HepG2 (cell line): ENCODE measurements around the gene RSBN1L. TPM values are rescaled to one million over a fixed set of nuclear protein-coding genes. Genes with fewer than 3 reads are reported as not detected.

Experiments
- ATAC-seq: fragments of 200-7000 bp; cut with Tn5 transposase; 3 replicates; pipeline ENCODE4 v1.9.1; 2020; ENCODE audit warnings: mild to moderate bottlenecking, moderate library complexity
- BruUV-seq: library from RNA; stranded (reverse); fragments of 400-500 nt; replicated peaks from 2 replicates; lab custom pipeline; 2021; lab: Mats Ljungman, UMichigan
- CTCF ChIA-PET: fragments of 300-600 bp; formaldehyde crosslinking; extraction: SDS; loops from one replicate; lab custom pipeline; 2021; ENCODE audit warnings: low total read pairs, inconsistent platforms, low intra/inter-chr PET ratio; lab: Yijun Ruan, JAX
- POLR2A ChIA-PET: fragments of 350-600 bp; sonication (Branson Sonifier 250); formaldehyde crosslinking; loops from one replicate; lab custom pipeline; 2020; ENCODE audit warnings: antibody characterized with exemption, inconsistent platforms; lab: Yijun Ruan, JAX
- DNase-seq: peaks from one replicate; pipeline ENCODE4 v3.0.0-alpha.2; 2015; ENCODE audit warnings: low spot score
- FAIRE-seq: peaks from 3 replicates; lab custom pipeline; 2011; peaks lifted over from hg19 to GRCh38; lab: Jason Lieb, UNC
- H2AFZ ChIP-seq: one replicate; pipeline ENCODE4 v1.6.1; 2011; ENCODE audit warnings: low read length, inconsistent platforms
- H3K27ac ChIP-seq: fragments of 300-600 bp; 3 replicates; pipeline ENCODE4 v1.8.0; 2011; ENCODE audit warnings: mixed run types, mild to moderate bottlenecking, mixed read lengths, low read length, inconsistent platforms; ENCODE audit not compliant: insufficient read depth; ENCODE audit errors: extremely low read length
- H3K27me3 ChIP-seq, 2 experiments: fragments of 200-600 bp in 1 of 2; 2 replicates in 1 of 2; 3 replicates in 1 of 2; pipeline versions ENCODE4 v1.6.0 to v1.8.0; 2011; ENCODE audit warnings: low read length in 2 of 2, mild to moderate bottlenecking in 2 of 2, moderate library complexity in 2 of 2, inconsistent platforms in 1 of 2; ENCODE audit not compliant: insufficient read depth in 2 of 2, control insufficient read depth in 1 of 2
- H3K36me3 ChIP-seq, 2 experiments: fragments of 200-600 bp in 1 of 2; replicated peaks in 1 of 2; 2 replicates in 1 of 2; 3 replicates in 1 of 2; pipeline versions ENCODE4 v1.5.1 to v1.8.0; 2011; ENCODE audit warnings: low read length in 2 of 2, inconsistent platforms in 1 of 2; ENCODE audit not compliant: insufficient read depth in 2 of 2, control insufficient read depth in 1 of 2
- H3K4me1 ChIP-seq: 2 replicates; pipeline ENCODE4 v1.5.1; 2012; ENCODE audit warnings: low read length, inconsistent platforms; ENCODE audit not compliant: insufficient read depth
- H3K4me2 ChIP-seq: 2 replicates; pipeline ENCODE4 v1.6.0; 2011; ENCODE audit warnings: low read depth, low read length, inconsistent platforms
- H3K4me3 ChIP-seq, 3 experiments: fragments of 200-600 bp in 1 of 3; sonication (generic), shearing (Covaris generic) in 1 of 3; replicated peaks in 1 of 3; 2 replicates each; pipeline ENCODE4 v1.5.1; 2011 to 2016; ENCODE audit warnings: low read length in 3 of 3, inconsistent platforms in 2 of 3, low read depth in 2 of 3, mild to moderate bottlenecking in 2 of 3, control low read depth in 1 of 3, mixed read lengths in 1 of 3; ENCODE audit not compliant: insufficient read depth in 1 of 3
- H3K79me2 ChIP-seq: one replicate; pipeline ENCODE4 v1.6.1; 2011; ENCODE audit warnings: low read length, inconsistent platforms; ENCODE audit not compliant: insufficient read depth
- H3K9ac ChIP-seq: 2 replicates; pipeline ENCODE4 v1.6.0; 2011; ENCODE audit warnings: mild to moderate bottlenecking, low read depth, low read length, inconsistent platforms; ENCODE audit not compliant: insufficient read depth
- H3K9me3 ChIP-seq: 2 replicates; pipeline ENCODE4 v1.5.1; 2012; ENCODE audit warnings: mild to moderate bottlenecking, low read length
- H4K20me1 ChIP-seq: 2 replicates; pipeline ENCODE4 v1.6.0; 2011; ENCODE audit warnings: inconsistent platforms, mild to moderate bottlenecking, low read length, moderate library complexity; ENCODE audit not compliant: insufficient read depth
- AGO1 ChIP-seq: fragments of 200-400 bp; formaldehyde crosslinking; IDR thresholded peaks from 2 replicates; pipeline ENCODE4 v1.6.1; 2017; ENCODE audit warnings: mild to moderate bottlenecking, low read depth, low read length, moderate library complexity; ENCODE audit not compliant: poor library complexity, severe bottlenecking
- CSRNP2 ChIP-seq: sonication (generic); formaldehyde crosslinking; conservative IDR thresholded peaks from 2 replicates; pipeline ENCODE4 v1.8.0; 2022; ENCODE audit warnings: low read depth, missing genetic modification reagents
- KLF13 ChIP-seq: sonication (generic); formaldehyde crosslinking; IDR thresholded peaks from 2 replicates; pipeline ENCODE4 v1.4.0; 2020; ENCODE audit warnings: mild to moderate bottlenecking, missing genetic modification reagents
- NFAT5 ChIP-seq: sonication (generic); formaldehyde crosslinking; IDR thresholded peaks from 2 replicates; pipeline ENCODE4 v1.4.0; 2020; ENCODE audit warnings: missing genetic modification reagents
- STAT5B ChIP-seq: sonication (generic); formaldehyde crosslinking; IDR thresholded peaks from 2 replicates; pipeline ENCODE4 v1.4.0; 2020; ENCODE audit warnings: missing genetic modification reagents
- THAP7 ChIP-seq: sonication (generic); formaldehyde crosslinking; IDR thresholded peaks from 2 replicates; pipeline ENCODE4 v1.8.1; 2023; ENCODE audit warnings: mild to moderate bottlenecking, missing genetic modification reagents
- ZNF224 ChIP-seq: sonication (generic); formaldehyde crosslinking; IDR thresholded peaks from 2 replicates; pipeline ENCODE4 v1.5.0; 2020; ENCODE audit warnings: mild to moderate bottlenecking, missing genetic modification reagents
- ZNF709 ChIP-seq: sonication (generic); formaldehyde crosslinking; IDR thresholded peaks from 2 replicates; pipeline ENCODE4 v1.5.0; 2020; ENCODE audit warnings: mild to moderate bottlenecking, missing genetic modification reagents
- ZSCAN20 ChIP-seq: sonication (generic); formaldehyde crosslinking; IDR thresholded peaks from 2 replicates; pipeline ENCODE4 v1.4.0; 2020; ENCODE audit warnings: missing genetic modification reagents, mild to moderate bottlenecking, borderline replicate concordance
- ZSCAN22 ChIP-seq: sonication (generic); formaldehyde crosslinking; IDR thresholded peaks from 2 replicates; pipeline ENCODE4 v1.4.0; 2020; ENCODE audit warnings: mild to moderate bottlenecking, missing genetic modification reagents
- WGBS: methylation state at CpG from one replicate; pipeline ENCODE4 v1.1.6; 2017; ENCODE audit warnings: low lambda C conversion rate; 5-methylcytosine and 5-hydroxymethylcytosine counted together
- in situ Hi-C: cut with HindIII; loops from 2 replicates; pipeline ENCODE4 v1.10.0; 2017; ENCODE audit warnings: low pct_unique_long_range_greater_than_20kb; ENCODE audit not compliant: extremely low pct_ligation_motif_present
- intact Hi-C: fragments of 100-400 bp; cut with micrococcal nuclease; formaldehyde crosslinking; loops from one replicate; pipeline ENCODE4 v1.10.0; 2022; ENCODE audit not compliant: unreplicated experiment
- polyA plus RNA-seq, 8 experiments: library from polyadenylated mRNA; depleted of rRNA in 3 of 8; stranded (reverse) in 7 of 8; unstranded in 1 of 8; fragments of >200 nt; fragmentation: Illumina TruSeq in 4 of 8; extraction: Trizol in 4 of 8; gene quantifications; 2 replicates each; pipeline versions ENCODE4 v1.2.1 to v1.2.3, GENCODE V29; 2011 to 2016; ENCODE audit warnings: low read depth in 4 of 8, missing spikeins in 1 of 8, mixed read lengths in 1 of 8; ENCODE audit not compliant: insufficient read depth in 1 of 8
- total RNA-seq, 5 experiments: library from RNA; depleted of rRNA; stranded (reverse); fragments of >200 nt; fragmentation: Illumina TruSeq; extraction: Trizol; gene quantifications; 2 replicates each; pipeline ENCODE4 v1.2.3, GENCODE V29; 2016; ENCODE audit warnings: low read depth in 1 of 5
- TF ChIP-seq, protein P1 (sequence below): sonication (generic); formaldehyde crosslinking; IDR thresholded peaks from 2 replicates; pipeline ENCODE4 v1.4.0; 2020; ENCODE audit warnings: mild to moderate bottlenecking, missing genetic modification reagents
- TF ChIP-seq, protein P2 (sequence below): sonication (generic); formaldehyde crosslinking; IDR thresholded peaks from 2 replicates; pipeline ENCODE4; 2020; ENCODE audit warnings: missing genetic modification reagents, mild to moderate bottlenecking, borderline replicate concordance

Gene RSBN1L
- total and polyA plus RNA-seq, 2 of the 13 experiments (the other 11 are each of a cell fraction or from before 2014, with no cell fraction given) = 7.7 to 21.3 TPM

- peaks cover 79% of the 10 kb centered on the region for H3K79me2 ChIP-seq
- ATAC-seq (no peak), FAIRE-seq (no peak), DNase-seq (no peak)
- peaks cover 25% of the 10 kb centered on the region for H3K4me1 ChIP-seq
- 0 out of 2 replicates have a peak, but pooled peaks cover 4% of the 10 kb centered on the region for H4K20me1 ChIP-seq
- ChIA-PET CTCF (no interaction called here), POLR2A (interaction anchor here (1.2 kb wide), 1 partner anchor 32 kb away, joined by 3 read pairs; the partner anchor contains the start of gene RSBN1L)
- no TSS peak for BruUV-seq
- TF ChIP-seq ZSCAN22 (CRISPR knock-in tag) = no peak
- TF ChIP-seq, protein P1, sequence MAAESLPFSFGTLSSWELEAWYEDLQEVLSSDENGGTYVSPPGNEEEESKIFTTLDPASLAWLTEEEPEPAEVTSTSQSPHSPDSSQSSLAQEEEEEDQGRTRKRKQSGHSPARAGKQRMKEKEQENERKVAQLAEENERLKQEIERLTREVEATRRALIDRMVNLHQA (CRISPR knock-in tag) = no peak
- no peak for TF ChIP-seq STAT5B (CRISPR knock-in tag)
- no peak for TF ChIP-seq NFAT5 (CRISPR knock-in tag)
- TF ChIP-seq CSRNP2 (CRISPR knock-in tag) = no peak
- no peak for TF ChIP-seq AGO1
- TF ChIP-seq ZNF709 (CRISPR knock-in tag) = no peak
- TF ChIP-seq ZNF224 = no peak
- TF ChIP-seq THAP7 (CRISPR knock-in tag) = no peak
- TF ChIP-seq, protein P2, sequence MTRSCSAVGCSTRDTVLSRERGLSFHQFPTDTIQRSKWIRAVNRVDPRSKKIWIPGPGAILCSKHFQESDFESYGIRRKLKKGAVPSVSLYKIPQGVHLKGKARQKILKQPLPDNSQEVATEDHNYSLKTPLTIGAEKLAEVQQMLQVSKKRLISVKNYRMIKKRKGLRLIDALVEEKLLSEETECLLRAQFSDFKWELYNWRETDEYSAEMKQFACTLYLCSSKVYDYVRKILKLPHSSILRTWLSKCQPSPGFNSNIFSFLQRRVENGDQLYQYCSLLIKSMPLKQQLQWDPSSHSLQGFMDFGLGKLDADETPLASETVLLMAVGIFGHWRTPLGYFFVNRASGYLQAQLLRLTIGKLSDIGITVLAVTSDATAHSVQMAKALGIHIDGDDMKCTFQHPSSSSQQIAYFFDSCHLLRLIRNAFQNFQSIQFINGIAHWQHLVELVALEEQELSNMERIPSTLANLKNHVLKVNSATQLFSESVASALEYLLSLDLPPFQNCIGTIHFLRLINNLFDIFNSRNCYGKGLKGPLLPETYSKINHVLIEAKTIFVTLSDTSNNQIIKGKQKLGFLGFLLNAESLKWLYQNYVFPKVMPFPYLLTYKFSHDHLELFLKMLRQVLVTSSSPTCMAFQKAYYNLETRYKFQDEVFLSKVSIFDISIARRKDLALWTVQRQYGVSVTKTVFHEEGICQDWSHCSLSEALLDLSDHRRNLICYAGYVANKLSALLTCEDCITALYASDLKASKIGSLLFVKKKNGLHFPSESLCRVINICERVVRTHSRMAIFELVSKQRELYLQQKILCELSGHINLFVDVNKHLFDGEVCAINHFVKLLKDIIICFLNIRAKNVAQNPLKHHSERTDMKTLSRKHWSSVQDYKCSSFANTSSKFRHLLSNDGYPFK (CRISPR knock-in tag) = no peak
- no peak for TF ChIP-seq ZSCAN20 (CRISPR knock-in tag)
- TF ChIP-seq KLF13 = no peak
- no peaks in the 10 kb centered on the region for H3K27me3 ChIP-seq
- H2AFZ ChIP-seq = no peak overlapping the region
- H3K27ac ChIP-seq = peak overlapping the region; percentile 10
- in situ Hi-C loops = no loop called here
- H3K4me2 ChIP-seq = no peak overlapping the region
- no peak overlapping the region for H3K4me3 ChIP-seq
- no peaks in the 10 kb centered on the region; a peak in 2 of 5 replicates for H3K36me3 ChIP-seq
- no peak overlapping the region for H3K9ac ChIP-seq
- no peaks in the 10 kb centered on the region for H3K9me3 ChIP-seq
- intact Hi-C loops = no loop called here
- WGBS = 83% methylated on average over 3 of the region's 3 CpGs
Observed at GRCh38 chr7:77727527-77727926, 31.3 kb downstream of the RSBN1L start.
